GM23338 (cell line): Measurements from ENCODE around the gene CHSY1. TPM values are rescaled to one million over a fixed set of nuclear protein-coding genes. Genes with fewer than 3 reads are reported as not detected.

Experiments
- ATAC-seq: fragments of 200-7000 bp; cut with Tn5 transposase; 3 replicates; pipeline ENCODE4 v1.9.1; 2020
- DNase-seq: peaks from one replicate; pipeline ENCODE4 v3.0.0-alpha.2; 2015; ENCODE audit warnings: low spot score
- H2AFZ ChIP-seq: fragments of 200-600 bp; sonication (generic); 2 replicates; pipeline ENCODE4 v1.8.0; 2016; ENCODE audit warnings: antibody characterized with exemption, mild to moderate bottlenecking, moderate library complexity
- H3F3A ChIP-seq: fragments of 200-600 bp; sonication (generic); replicated peaks from 2 replicates; pipeline ENCODE4 v1.8.0; 2017; ENCODE audit warnings: antibody characterized with exemption, mixed run types, low read depth
- H3K27ac ChIP-seq: fragments of 200-600 bp; sonication (generic); 2 replicates; pipeline ENCODE4 v1.6.1; 2016; ENCODE audit warnings: low read depth
- H3K27me3 ChIP-seq: fragments of 200-600 bp; sonication (generic); 2 replicates; pipeline ENCODE4 v1.8.0; 2016; ENCODE audit warnings: mild to moderate bottlenecking, mixed run types, moderate library complexity; ENCODE audit not compliant: insufficient read depth
- H3K36me3 ChIP-seq: fragments of 200-600 bp; sonication (generic); 2 replicates; pipeline ENCODE4 v1.8.0; 2016; ENCODE audit warnings: mild to moderate bottlenecking; ENCODE audit not compliant: insufficient read depth
- H3K4me1 ChIP-seq: fragments of 200-600 bp; sonication (generic); 2 replicates; pipeline ENCODE4 v1.8.0; 2016; ENCODE audit warnings: mild to moderate bottlenecking, moderate library complexity; ENCODE audit not compliant: insufficient read depth
- H3K4me2 ChIP-seq: fragments of 200-600 bp; sonication (generic); 2 replicates; pipeline ENCODE4 v1.7.1; 2017; ENCODE audit warnings: mixed run types
- H3K4me3 ChIP-seq: fragments of 200-600 bp; sonication (generic); 2 replicates; pipeline ENCODE4 v1.6.1; 2016; ENCODE audit warnings: mixed run types
- H3K79me2 ChIP-seq: fragments of 200-600 bp; sonication (generic); replicated peaks from 2 replicates; pipeline ENCODE4 v1.8.0; 2017; ENCODE audit warnings: mild to moderate bottlenecking; ENCODE audit not compliant: insufficient read depth
- H3K9me2 ChIP-seq: fragments of 200-600 bp; sonication (generic); 2 replicates; pipeline ENCODE4 v1.8.0; 2017; ENCODE audit not compliant: insufficient read depth
- H4K20me1 ChIP-seq: fragments of 200-600 bp; sonication (generic); replicated peaks from 2 replicates; pipeline ENCODE4 v1.8.0; 2017; ENCODE audit warnings: mild to moderate bottlenecking; ENCODE audit not compliant: insufficient read depth
- H3K27ac Mint-ChIP-seq: 2 replicates; pipeline ENCODE4 v1.8.0; 2020; ENCODE audit warnings: inconsistent platforms, mild to moderate bottlenecking, moderate library complexity, mixed read lengths
- H3K27me3 Mint-ChIP-seq: 3 replicates; pipeline ENCODE4 v1.8.0; 2022; ENCODE audit warnings: low read depth, mild to moderate bottlenecking, moderate library complexity, mixed read lengths, inconsistent platforms; ENCODE audit not compliant: insufficient read depth, poor library complexity
- H3K36me3 Mint-ChIP-seq: 3 replicates; pipeline ENCODE4 v1.8.0; 2021; ENCODE audit warnings: low read depth, mild to moderate bottlenecking, inconsistent platforms, moderate library complexity, mixed read lengths
- H3K4me1 Mint-ChIP-seq: 3 replicates; pipeline ENCODE4 v1.8.0; 2020; ENCODE audit warnings: mild to moderate bottlenecking, inconsistent platforms, mixed read lengths
- H3K4me3 Mint-ChIP-seq: 3 replicates; pipeline ENCODE4 v1.8.0; 2021; ENCODE audit warnings: moderate library complexity, mild to moderate bottlenecking, inconsistent platforms, mixed read lengths
- H3K9me3 Mint-ChIP-seq: 3 replicates; pipeline ENCODE4 v1.8.0; 2020; ENCODE audit warnings: moderate library complexity, mild to moderate bottlenecking, inconsistent platforms, mixed read lengths
- CREB1 ChIP-seq: fragments of 250-450 bp; sonication (Bioruptor Pico); IDR thresholded peaks from 2 replicates; pipeline ENCODE4 v1.5.0; 2020; ENCODE audit warnings: low read depth, mild to moderate bottlenecking, moderate library complexity
- CTCF ChIP-seq, 2 experiments: fragments of 200-600 bp in 1 of 2; sonication (generic) in 1 of 2; conservative IDR thresholded peaks; 2 replicates each; pipeline versions ENCODE4 v1.5.1 to v1.6.1; 2016 to 2017; ENCODE audit warnings: antibody characterized with exemption in 2 of 2, low read depth in 2 of 2, mild to moderate bottlenecking in 2 of 2, moderate library complexity in 1 of 2
- ETS1 ChIP-seq: IDR thresholded peaks from 2 replicates; pipeline ENCODE4 v1.6.1; 2016; ENCODE audit warnings: antibody characterized with exemption
- EZH2 ChIP-seq: fragments of 200-600 bp; sonication (generic); IDR thresholded peaks from one replicate; pipeline ENCODE4 v1.8.0; 2017; ENCODE audit warnings: antibody characterized with exemption, mild to moderate bottlenecking, low read depth; ENCODE audit not compliant: unreplicated experiment
- EZH2phosphoT487 ChIP-seq: fragments of 200-600 bp; sonication (generic); IDR thresholded peaks from one replicate; pipeline ENCODE4 v1.8.1; 2018; ENCODE audit warnings: antibody characterized with exemption; ENCODE audit not compliant: unreplicated experiment
- JUNB ChIP-seq: IDR thresholded peaks from one replicate; pipeline ENCODE4 v1.6.1; 2016; ENCODE audit warnings: antibody characterized with exemption; ENCODE audit not compliant: unreplicated experiment
- NANOG ChIP-seq: IDR thresholded peaks from 2 replicates; pipeline ENCODE4 v1.6.1; 2016; ENCODE audit warnings: antibody characterized with exemption, borderline replicate concordance
- POLR2AphosphoS5 ChIP-seq: IDR thresholded peaks from 2 replicates; pipeline ENCODE4 v1.6.1; 2016; ENCODE audit warnings: antibody characterized with exemption, low read depth
- REST ChIP-seq: IDR thresholded peaks from one replicate; pipeline ENCODE4 v1.6.1; 2018; ENCODE audit warnings: antibody characterized with exemption; ENCODE audit not compliant: unreplicated experiment
- STAT1 ChIP-seq: IDR thresholded peaks from one replicate; pipeline ENCODE4 v1.6.1; 2016; ENCODE audit warnings: antibody characterized with exemption; ENCODE audit not compliant: unreplicated experiment
- ZNF114 ChIP-seq: fragments of 250-450 bp; sonication (Bioruptor Pico); IDR thresholded peaks from 2 replicates; pipeline ENCODE4 v1.5.0; 2020; ENCODE audit warnings: mild to moderate bottlenecking, moderate library complexity
- ZNF331 ChIP-seq: fragments of 250-450 bp; sonication (Bioruptor Pico); IDR thresholded peaks from 2 replicates; pipeline ENCODE4 v1.5.0; 2020; ENCODE audit warnings: low read depth, mild to moderate bottlenecking, moderate library complexity
- ZNF462 ChIP-seq: fragments of 250-450 bp; sonication (Bioruptor Pico); IDR thresholded peaks from 2 replicates; pipeline ENCODE4 v1.5.0; 2020; ENCODE audit warnings: mild to moderate bottlenecking, moderate library complexity
- polyA plus RNA-seq: library from polyadenylated mRNA; unstranded; fragments of >200 nt; fragmentation: Nextera tagmentation; extraction: Ambion mirVana; gene quantifications from 2 replicates; pipeline ENCODE4 v1.2.1, GENCODE V29; 2016
- total RNA-seq: library from RNA; depleted of rRNA; stranded (reverse); fragments of >200 nt; shearing (Covaris generic); gene quantifications from 2 replicates; pipeline ENCODE4 v1.2.3, GENCODE V29; 2014

The CHSY1 gene
- total and polyA plus RNA-seq, 2 experiments from 2014 or later, result 9.8 to 47.7 TPM

GRCh38 chr15:101220060-101220459, 31.8 kb downstream of the CHSY1 start:
- Histone ChIP-seq H2AFZ (no peak overlapping the region), H3K9me2 (no peaks in the 10 kb centered on the region), H3K4me3 (no peak overlapping the region), H4K20me1 (peaks cover 46% of the 10 kb centered on the region), H3K4me1 (0 out of 2 replicates have a peak, but pooled peaks cover 5% of the 10 kb centered on the region), H3K27ac (no peak overlapping the region), H3F3A (no peaks in the 10 kb centered on the region), H3K79me2 (peaks cover 97% of the 10 kb centered on the region), H3K4me2 (no peak overlapping the region), H3K27me3 (no peaks in the 10 kb centered on the region), H3K36me3 (no peaks in the 10 kb centered on the region)
- peak overlapping the region; percentile 47; the same call in 1 of the 2 replicates for H3K27ac Mint-ChIP-seq
- H3K27me3 Mint-ChIP-seq, result no peaks in the 10 kb centered on the region
- no peak overlapping the region for H3K4me3 Mint-ChIP-seq
- peaks cover 25% of the 10 kb centered on the region; the same call in 2 of the 3 replicates for H3K4me1 Mint-ChIP-seq
- no peak for DNase-seq
- peaks cover 3% of the 10 kb centered on the region; the same call in 2 of the 3 replicates for H3K36me3 Mint-ChIP-seq
- TF ChIP-seq CTCF (conservative IDR thresholded peaks at IDR 0.05; ENCODE audit: low read depth in 2 of 2) (no peak), JUNB (no peak), ETS1 (no peak), STAT1 (no peak), ZNF114 (CRISPR knock-in tag) (no peak), POLR2AphosphoS5 (no peak), NANOG (no peak), EZH2 (no peak), EZH2phosphoT487 (no peak), REST (no peak), ZNF462 (no peak), ZNF331 (CRISPR knock-in tag) (no peak), CREB1 (CRISPR knock-in tag) (no peak)
- ATAC-seq, result no peak
- no peaks in the 10 kb centered on the region for H3K9me3 Mint-ChIP-seq
